HG03039 (cell line): ENCODE results near the gene OPRD1.

Experiments used
- ATAC-seq: cut with Tn5 transposase; IDR thresholded peaks from one replicate; pipeline ENCODE4 v1.9.1; 2021; ENCODE audit warnings: mild to moderate bottlenecking, moderate library complexity; ENCODE audit not compliant: unreplicated experiment

The OPRD1 gene

GRCh38 chr1:28882009-28882628 lies 70.1 kb downstream of the OPRD1 start:
- peak; percentile 36 for ATAC-seq

GRCh38 chr1:28883242-28883616 lies 71.3 kb downstream of the OPRD1 start:
- ATAC-seq, result no peak

- ATAC-seq, result no peak
These were observed 73.5 kb downstream of the OPRD1 start for GRCh38 chr1:28885472-28885877.

GRCh38 chr1:28885977-28886730 lies 74.2 kb downstream of the OPRD1 start:
- no peak for ATAC-seq

GRCh38 chr1:28886731-28887418 lies 74.9 kb downstream of the OPRD1 start:
- peak; percentile 49 for ATAC-seq

GRCh38 chr1:28887419-28887834 lies 75.5 kb downstream of the OPRD1 start:
- peak; percentile 5 for ATAC-seq

- no peak for ATAC-seq
These were observed 76.1 kb downstream of the OPRD1 start for GRCh38 chr1:28887835-28888682.

GRCh38 chr1:28888915-28889314 lies 76.9 kb downstream of the OPRD1 start:
- no peak for ATAC-seq

GRCh38 chr1:28889357-28889756 lies 77.4 kb downstream of the OPRD1 start:
- no peak for ATAC-seq

GRCh38 chr1:28890435-28890834 lies 78.5 kb downstream of the OPRD1 start:
- no peak for ATAC-seq

- ATAC-seq, result no peak
These were observed 78.9 kb downstream of the OPRD1 start for GRCh38 chr1:28890836-28891235.

- ATAC-seq, result no peak
These were observed 79.3 kb downstream of the OPRD1 start for GRCh38 chr1:28891256-28891655.

GRCh38 chr1:28893403-28894102 lies 81.6 kb downstream of the OPRD1 start:
- ATAC-seq, result no peak

- no peak for ATAC-seq
These were observed 82.8 kb downstream of the OPRD1 start for GRCh38 chr1:28894785-28895184.

- ATAC-seq, result no peak
These were observed 84.1 kb downstream of the OPRD1 start for GRCh38 chr1:28895896-28896608.

GRCh38 chr1:28896609-28896986 lies 84.6 kb downstream of the OPRD1 start:
- ATAC-seq, result no peak

GRCh38 chr1:28897789-28898188 lies 85.8 kb downstream of the OPRD1 start:
- no peak for ATAC-seq

GRCh38 chr1:28898405-28898881 lies 86.5 kb downstream of the OPRD1 start:
- no peak for ATAC-seq

GRCh38 chr1:28899267-28899666 lies 87.3 kb downstream of the OPRD1 start:
- ATAC-seq, result no peak

GRCh38 chr1:28900562-28900961 lies 88.6 kb downstream of the OPRD1 start:
- no peak for ATAC-seq
